Measurements from ENCODE around the gene ALPK1. TPM values are rescaled to one million over a fixed set of nuclear protein-coding genes. Genes with fewer than 3 reads are reported as not detected.

Gene ALPK1
- total RNA-seq, 5 donors from 2014 or later (not counting 1 experiment from before 2014, with no cell fraction given): 8.3 to 22.9 (median 9.3) TPM

DNA sequence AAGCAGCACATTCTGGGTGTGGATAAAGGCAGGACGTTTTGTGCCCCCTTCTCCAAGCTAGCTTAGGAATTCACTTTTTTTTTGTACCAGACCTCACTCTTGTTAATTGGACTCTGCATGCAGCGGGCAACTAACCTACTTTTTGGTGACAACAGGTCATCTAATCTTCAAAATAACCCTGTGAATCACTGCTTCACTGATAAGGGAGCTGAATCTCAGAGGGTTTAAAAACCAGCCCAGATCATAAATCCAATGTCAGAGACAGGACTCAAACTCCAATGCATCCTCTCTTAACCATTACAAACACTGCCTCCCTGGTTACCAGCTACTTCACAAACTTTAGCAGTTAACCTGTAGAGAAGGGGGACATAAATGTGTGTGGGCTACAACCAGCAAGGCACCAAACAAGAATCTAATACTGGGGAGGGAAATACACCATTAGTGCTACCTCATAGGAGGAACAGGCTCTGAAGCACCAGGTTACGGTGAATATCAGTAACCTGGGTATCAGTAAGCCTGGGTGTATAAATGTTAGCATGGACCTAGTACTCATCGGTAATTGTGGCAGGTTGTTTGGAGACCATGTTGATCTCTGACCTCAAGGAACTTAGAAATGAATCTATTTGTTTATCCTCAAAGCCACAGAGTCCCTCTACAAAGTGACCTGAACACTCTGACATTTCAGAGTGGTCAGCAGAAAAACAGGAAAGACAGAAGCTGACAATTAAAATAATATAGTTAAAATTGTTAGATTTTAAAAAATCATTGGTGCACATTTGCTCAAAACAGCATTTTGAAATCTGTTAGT is 14.1 kb upstream of the ALPK1 start:
- Histone ChIP-seq H3K27me3 (replicated peaks in 1 of 2; ENCODE audit: control insufficient read depth in 2 of 2, extremely low read depth in 1 of 2, insufficient read depth in 2 of 2, low read length in 1 of 2) (no peaks in the 10 kb centered on the region), H3K9me3 (no peaks in the 10 kb centered on the region), H3K36me3 (ENCODE audit: control insufficient read depth in 2 of 2, extremely low read depth in 1 of 2, insufficient read depth in 1 of 2, low read length in 1 of 2) (peaks cover 0 to 1% of the 10 kb centered on the region in 2 donors), H3K4me3 (ENCODE audit: control insufficient read depth in 1 of 2, extremely low read depth in 1 of 2, low read length in 1 of 2) (peak overlapping the region in 1 of 2 donors; percentile 85), H3K27ac (ENCODE audit: low read length) (peak overlapping the region; percentile 36), H3K4me1 (ENCODE audit: control insufficient read depth in 1 of 2, extremely low read depth in 1 of 2, insufficient read depth in 2 of 2, low read length in 2 of 2) (peaks cover 15 to 59% of the 10 kb centered on the region in 2 experiments)
- H3K36me3 Mint-ChIP-seq: peaks cover 13% of the 10 kb centered on the region
- POLR2A ChIA-PET: no interaction called here
- 80% methylated on average over 2 of the region's 4 CpGs for WGBS (ENCODE audit: insufficient coverage)
- peak overlapping the region; percentile 73 to 87 for H3K27ac Mint-ChIP-seq
- peaks cover 0 to 8% (median 0%) of the 10 kb centered on the region in 3 donors for H3K9me3 Mint-ChIP-seq
- ATAC-seq (replicated peaks in 1 of 4) (no peak), DNase-seq (no peak)
- no peaks in the 10 kb centered on the region for H3K27me3 Mint-ChIP-seq
- H3K4me3 Mint-ChIP-seq: peak overlapping the region; percentile 73 to 91 (median 89)
- H3K4me1 Mint-ChIP-seq: peaks cover 72 to 84% (median 84%) of the 10 kb centered on the region in 3 donors
- CTCF ChIA-PET: interaction anchor here in 1 of 2 donors (0.6 kb wide), 1 partner anchor 1111 kb away, joined by 5 read pairs; no protein-coding TSS in a partner anchor

DNA sequence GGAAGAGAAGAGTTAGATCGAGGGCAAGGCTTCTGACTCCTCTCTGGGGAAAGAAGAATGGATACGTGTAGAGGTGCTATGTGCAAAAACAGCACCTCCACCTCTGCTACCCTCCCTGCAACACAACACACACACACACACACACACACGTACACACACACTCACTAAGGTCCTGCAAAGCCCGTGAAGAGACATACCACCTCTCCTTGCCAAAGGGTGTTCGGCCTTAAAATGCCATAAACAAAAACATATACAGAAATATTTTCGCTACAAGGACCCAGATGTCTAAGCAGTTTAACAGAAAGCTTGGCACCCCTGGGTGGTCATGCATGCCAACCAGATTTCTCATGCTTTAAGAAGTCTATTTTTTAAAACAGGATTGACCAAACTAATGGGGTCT is 13.0 kb upstream of the ALPK1 start:
- ChIA-PET CTCF (interaction anchor here (0.6 to 1.1 kb wide), 3 partner anchors 25 to 459 kb away, joined by 3 to 7 read pairs (median 3); no protein-coding TSS in a partner anchor), POLR2A (interaction anchor here (0.6 to 0.7 kb wide), 3 partner anchors 52 to 235 kb away, joined by 3 to 9 read pairs (median 3); no protein-coding TSS in a partner anchor)
- Mint-ChIP-seq H3K27me3 (no peaks in the 10 kb centered on the region), H3K4me1 (peaks cover 78 to 87% (median 85%) of the 10 kb centered on the region in 3 donors), H3K27ac (peak overlapping the region; percentile 71 to 74), H3K4me3 (peak overlapping the region; percentile 89 to 93 (median 91)), H3K36me3 (peaks cover 13% of the 10 kb centered on the region), H3K9me3 (peaks cover 0 to 8% (median 0%) of the 10 kb centered on the region in 3 donors)
- DNase-seq: no peak
- Histone ChIP-seq H3K27me3 (replicated peaks in 1 of 2; ENCODE audit: control insufficient read depth in 2 of 2, extremely low read depth in 1 of 2, insufficient read depth in 2 of 2, low read length in 1 of 2) (no peaks in the 10 kb centered on the region), H3K4me1 (ENCODE audit: control insufficient read depth in 1 of 2, extremely low read depth in 1 of 2, insufficient read depth in 2 of 2, low read length in 2 of 2) (peaks cover 21 to 59% of the 10 kb centered on the region in 2 experiments), H3K9me3 (no peaks in the 10 kb centered on the region), H3K36me3 (ENCODE audit: control insufficient read depth in 2 of 2, extremely low read depth in 1 of 2, insufficient read depth in 1 of 2, low read length in 1 of 2) (no peaks in the 10 kb centered on the region), H3K4me3 (ENCODE audit: control insufficient read depth in 1 of 2, extremely low read depth in 1 of 2, low read length in 1 of 2) (peak overlapping the region; percentile 35 to 85), H3K27ac (ENCODE audit: low read length) (peak overlapping the region; percentile 36)
- whole genome bisulfite sequencing (ENCODE audit: insufficient coverage): 0% methylated on average over 2 of the region's 6 CpGs
- ATAC-seq (replicated peaks in 1 of 4): no peak

DNA sequence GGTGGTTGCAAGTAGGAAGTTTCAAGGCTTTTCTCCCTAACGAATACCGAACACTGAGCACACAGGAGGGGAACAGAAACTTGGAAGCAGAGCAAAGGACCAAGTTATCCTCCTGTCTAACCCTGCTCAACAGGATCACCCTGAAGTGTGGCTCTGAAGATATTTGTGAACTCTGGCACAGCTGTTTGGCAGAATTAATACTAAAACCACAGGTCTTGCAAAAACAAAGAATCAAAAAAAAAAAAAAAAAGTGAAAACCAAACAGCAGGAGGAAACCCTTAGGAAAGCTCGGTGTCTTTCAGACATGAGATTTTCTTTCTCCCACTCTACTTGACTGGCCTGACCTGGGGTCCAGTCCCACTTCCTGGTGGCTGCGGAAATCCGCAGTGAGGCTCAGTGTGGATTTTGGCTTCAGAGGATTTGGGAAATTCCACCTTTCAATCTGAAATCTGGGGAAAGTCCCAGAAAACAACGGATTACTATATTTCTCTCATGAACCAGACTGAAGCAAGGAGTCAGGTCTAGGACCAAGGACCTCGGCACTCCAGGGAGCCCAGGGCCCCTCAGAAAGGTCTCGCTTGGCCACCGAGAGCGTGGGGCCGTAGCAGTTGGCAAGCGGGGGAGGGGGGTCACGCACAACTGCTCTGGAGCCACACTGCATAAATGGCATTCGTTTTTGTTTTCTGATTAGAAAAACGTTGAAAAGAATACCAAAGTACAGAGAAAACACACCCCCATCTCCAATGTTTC is 12.3 kb upstream of the ALPK1 start:
- ChIA-PET POLR2A (interaction anchor here (0.6 to 0.7 kb wide), 6 partner anchors 12 to 1613 kb away, joined by 3 to 9 read pairs (median 4); partner anchors contain the start of gene ALPK1 (in 1 of the 2)), CTCF (interaction anchor here (0.6 to 1.5 kb wide), 5 partner anchors 12 to 458 kb away, joined by 3 to 7 read pairs (median 4); partner anchors contain the start of gene ALPK1 (in 1 of the 2))
- Histone ChIP-seq H3K4me3 (ENCODE audit: control insufficient read depth in 1 of 2, extremely low read depth in 1 of 2, low read length in 1 of 2) (peak overlapping the region; percentile 85 to 93), H3K27me3 (replicated peaks in 1 of 2; ENCODE audit: control insufficient read depth in 2 of 2, extremely low read depth in 1 of 2, insufficient read depth in 2 of 2, low read length in 1 of 2) (no peaks in the 10 kb centered on the region), H3K36me3 (ENCODE audit: control insufficient read depth in 2 of 2, extremely low read depth in 1 of 2, insufficient read depth in 1 of 2, low read length in 1 of 2) (no peaks in the 10 kb centered on the region), H3K4me1 (ENCODE audit: control insufficient read depth in 1 of 2, extremely low read depth in 1 of 2, insufficient read depth in 2 of 2, low read length in 2 of 2) (peaks cover 21 to 60% of the 10 kb centered on the region in 2 experiments), H3K27ac (ENCODE audit: low read length) (peak overlapping the region; percentile 69), H3K9me3 (no peaks in the 10 kb centered on the region)
- Mint-ChIP-seq H3K36me3 (peaks cover 13% of the 10 kb centered on the region), H3K27ac (peak overlapping the region; percentile 71 to 74), H3K4me1 (peaks cover 78 to 86% (median 85%) of the 10 kb centered on the region in 3 donors), H3K27me3 (no peaks in the 10 kb centered on the region), H3K9me3 (peaks cover 0 to 8% (median 0%) of the 10 kb centered on the region in 3 donors), H3K4me3 (peak overlapping the region; percentile 89 to 93 (median 91))
- 0% methylated on average over 6 of the region's 15 CpGs for WGBS (ENCODE audit: insufficient coverage)
- ATAC-seq (replicated peaks in 1 of 4) (no peak), DNase-seq (peak in 1 of 35 experiments; percentile 70)

DNA sequence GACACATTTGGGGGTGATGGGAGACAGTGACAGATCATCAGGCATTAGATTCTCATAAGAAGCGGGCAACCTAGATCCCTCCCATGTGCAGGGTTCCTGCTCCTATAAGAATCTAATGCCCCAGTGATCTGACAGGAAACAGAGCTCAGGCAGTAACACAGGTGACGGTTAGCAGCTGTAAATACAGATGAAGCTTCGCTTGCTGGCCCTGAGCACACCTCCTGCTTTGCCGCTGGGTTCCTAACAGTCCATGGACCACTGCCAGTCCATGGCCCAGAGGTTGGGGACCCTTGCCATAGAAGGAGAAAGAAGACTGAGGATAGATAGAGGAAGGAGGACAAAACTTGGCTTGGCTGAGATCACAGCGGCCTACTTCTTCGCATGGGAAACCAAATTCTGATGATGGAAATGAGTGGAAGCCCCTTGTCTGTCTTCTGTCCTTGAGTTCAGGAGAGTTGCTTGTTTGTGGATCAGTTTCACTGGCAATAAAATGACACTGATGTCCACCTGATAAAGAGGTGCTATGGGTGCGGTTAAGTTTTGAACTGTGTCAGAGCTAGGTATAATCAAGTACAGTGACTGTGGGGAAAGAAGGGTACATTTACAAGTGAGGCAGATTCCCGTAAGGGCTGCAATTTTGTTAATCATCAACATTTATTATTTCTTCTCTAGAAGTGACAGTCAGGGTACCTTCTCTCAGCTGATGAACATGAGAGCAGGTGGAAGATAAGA is 9.7 kb upstream of the ALPK1 start:
- ChIA-PET POLR2A (interaction anchor here (0.7 to 1.2 kb wide), 6 partner anchors 9 to 55 kb away, joined by 3 to 7 read pairs (median 3); partner anchors contain the start of genes ALPK1 (in 1 of the 2) and AP1AR (in 1 of the 2)), CTCF (interaction anchor here (0.6 to 0.8 kb wide), 5 partner anchors 14 to 232 kb away, joined by 3 to 5 read pairs (median 3); no protein-coding TSS in a partner anchor)
- Mint-ChIP-seq H3K27ac (peak overlapping the region; percentile 93 to 98), H3K27me3 (no peaks in the 10 kb centered on the region), H3K4me1 (peaks cover 56 to 65% (median 64%) of the 10 kb centered on the region in 3 donors), H3K36me3 (peaks cover 2% of the 10 kb centered on the region), H3K9me3 (peaks cover 0 to under 1% (median 0%) of the 10 kb centered on the region in 3 donors), H3K4me3 (peak overlapping the region; percentile 89 to 93 (median 91))
- peaks cover 19 to 49% of the 10 kb centered on the region in 2 experiments for H3K4me1 ChIP-seq (ENCODE audit: control insufficient read depth in 1 of 2, extremely low read depth in 1 of 2, insufficient read depth in 2 of 2, low read length in 2 of 2)
- DNase-seq: peak in 1 of 35 experiments; percentile 54
- peak overlapping the region in 1 of 2 donors; percentile 8 for H3K4me3 ChIP-seq (ENCODE audit: control insufficient read depth in 1 of 2, extremely low read depth in 1 of 2, low read length in 1 of 2)
- H3K27me3 ChIP-seq (replicated peaks in 1 of 2; ENCODE audit: control insufficient read depth in 2 of 2, extremely low read depth in 1 of 2, insufficient read depth in 2 of 2, low read length in 1 of 2): no peaks in the 10 kb centered on the region
- H3K9me3 ChIP-seq: no peaks in the 10 kb centered on the region
- H3K27ac ChIP-seq (ENCODE audit: low read length): peak overlapping the region; percentile 92
- 36% methylated on average over 7 of the region's 8 CpGs for WGBS (ENCODE audit: insufficient coverage)
- H3K36me3 ChIP-seq (ENCODE audit: control insufficient read depth in 2 of 2, extremely low read depth in 1 of 2, insufficient read depth in 1 of 2, low read length in 1 of 2): no peaks in the 10 kb centered on the region
- ATAC-seq (replicated peaks in 1 of 4): no peak

DNA sequence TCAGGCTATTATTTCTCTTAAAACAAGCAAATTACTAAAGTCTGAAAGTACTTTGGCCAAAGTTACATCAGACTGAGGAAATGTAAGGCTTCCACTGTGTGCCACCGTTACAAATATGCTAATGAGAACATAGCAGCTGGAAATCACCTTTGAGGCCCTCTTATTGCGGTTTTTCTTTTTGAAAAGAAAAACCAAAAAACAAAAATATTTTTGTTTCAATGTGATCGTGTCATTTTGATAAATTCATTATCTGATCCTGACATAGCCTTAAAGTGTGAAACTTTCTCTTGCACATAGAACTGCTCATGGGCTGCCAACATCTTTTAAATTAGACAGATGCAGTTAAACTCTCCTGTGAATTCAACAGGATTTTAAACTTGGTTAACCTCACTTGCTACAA is 8.7 kb upstream of the ALPK1 start:
- Histone ChIP-seq H3K36me3 (ENCODE audit: control insufficient read depth in 2 of 2, extremely low read depth in 1 of 2, insufficient read depth in 1 of 2, low read length in 1 of 2) (no peaks in the 10 kb centered on the region), H3K4me1 (ENCODE audit: control insufficient read depth in 1 of 2, extremely low read depth in 1 of 2, insufficient read depth in 2 of 2, low read length in 2 of 2) (peaks cover 19 to 39% of the 10 kb centered on the region in 2 experiments), H3K4me3 (ENCODE audit: control insufficient read depth in 1 of 2, extremely low read depth in 1 of 2, low read length in 1 of 2) (no peak overlapping the region), H3K27ac (ENCODE audit: low read length) (peak overlapping the region; percentile 92), H3K9me3 (no peaks in the 10 kb centered on the region), H3K27me3 (replicated peaks in 1 of 2; ENCODE audit: control insufficient read depth in 2 of 2, extremely low read depth in 1 of 2, insufficient read depth in 2 of 2, low read length in 1 of 2) (no peaks in the 10 kb centered on the region)
- Mint-ChIP-seq H3K36me3 (no peaks in the 10 kb centered on the region), H3K27ac (peak overlapping the region; percentile 84 to 92), H3K27me3 (no peaks in the 10 kb centered on the region), H3K4me3 (peak overlapping the region; percentile 39 to 91 (median 62)), H3K9me3 (no peaks in the 10 kb centered on the region), H3K4me1 (peaks cover 46 to 55% (median 54%) of the 10 kb centered on the region in 3 donors)
- WGBS (ENCODE audit: insufficient coverage): 0% methylated on average over 1 of the region's 3 CpGs
- peak in 4 of 35 experiments; percentile 10 to 76 (median 16) for DNase-seq
- ChIA-PET CTCF (no interaction called here), POLR2A (interaction anchor here (0.6 to 1.1 kb wide), 2 partner anchors 8 to 247 kb away, joined by 3 read pairs; no protein-coding TSS in a partner anchor)
- ATAC-seq (replicated peaks in 1 of 4): peak in 1 of 4 experiments; percentile 27
